SJSA1 (cell line): Measurements from ENCODE around the gene GPR151. TPM values are rescaled to one million over a fixed set of nuclear protein-coding genes. Genes with fewer than 3 reads are reported as not detected.
"Not testable (repeated sequence)": the region's sequence is repeated elsewhere in the genome, so short reads cannot be mapped to it uniquely, and the experiment has no call there.

Experiments used
- DNase-seq, 2 experiments: peaks; one replicate each; pipeline ENCODE4 v3.0.0-alpha.2; 2015 to 2020; ENCODE audit warnings: low spot score in 2 of 2, low read depth in 1 of 2
- H3K27ac ChIP-seq: fragments of 250-450 bp; sonication (Bioruptor Pico); 2 replicates; pipeline ENCODE4 v1.5.1; 2020; ENCODE audit warnings: mild to moderate bottlenecking, moderate library complexity
- H3K27me3 ChIP-seq: fragments of 250-450 bp; sonication (Bioruptor Pico); replicated peaks from 2 replicates; pipeline ENCODE4 v1.5.1; 2020; ENCODE audit warnings: mild to moderate bottlenecking, moderate library complexity
- H3K36me3 ChIP-seq: fragments of 250-450 bp; sonication (Bioruptor Pico); 2 replicates; pipeline ENCODE4 v1.5.1; 2020; ENCODE audit warnings: mild to moderate bottlenecking
- H3K4me1 ChIP-seq: fragments of 250-450 bp; sonication (Bioruptor Pico); replicated peaks from 2 replicates; pipeline ENCODE4 v1.6.1; 2021; ENCODE audit warnings: mild to moderate bottlenecking
- H3K4me3 ChIP-seq: fragments of 250-450 bp; sonication (Bioruptor Pico); 2 replicates; pipeline ENCODE4 v1.5.1; 2020; ENCODE audit warnings: mild to moderate bottlenecking
- H3K9me3 ChIP-seq: fragments of 250-450 bp; sonication (Bioruptor Pico); replicated peaks from 2 replicates; pipeline ENCODE4 v1.5.1; 2020; ENCODE audit warnings: mild to moderate bottlenecking
- total RNA-seq: library from RNA; depleted of rRNA; stranded (reverse); fragments of >200 nt; shearing (Covaris generic); gene quantifications from 2 replicates; pipeline ENCODE4 v1.2.3, GENCODE V29; 2014; rRNA removed

GPR151 gene
- total RNA-seq, result not detected in 2 replicates

DNA sequence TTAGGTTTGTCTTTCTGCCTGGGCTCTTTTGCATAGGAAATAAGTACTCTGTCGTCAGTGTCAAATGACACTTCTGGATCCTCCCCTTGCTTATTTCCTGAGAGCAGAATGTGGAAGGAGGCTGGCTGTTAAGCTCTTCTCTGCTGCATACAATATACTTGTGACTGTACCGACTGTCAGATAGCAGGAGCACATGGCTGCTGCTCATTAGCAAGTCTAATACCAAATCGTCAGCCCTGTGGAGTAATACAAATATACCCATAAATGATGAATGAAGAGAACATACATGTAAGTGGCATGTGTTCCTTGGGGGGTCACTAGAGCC lies at the start of gene GPR151:
Gene GPR151 (minus strand): TSS at position 40 of the 325 bp plus-strand sequence. CDS start 77 bp downstream, outside the sequence.
- Histone ChIP-seq H3K4me3 (no peak within 1 kb of the TSS), H3K9me3 (no peaks in the 10 kb centered on the region), H3K27ac (no peak within 1 kb of the TSS), H3K36me3 (peaks cover 19% of the 10 kb centered on the region), H3K4me1 (no peaks in the 10 kb centered on the region), H3K27me3 (0 out of 2 replicates have a peak, but pooled peaks cover 3% of the 10 kb centered on the region)
- no peak for DNase-seq

DNA sequence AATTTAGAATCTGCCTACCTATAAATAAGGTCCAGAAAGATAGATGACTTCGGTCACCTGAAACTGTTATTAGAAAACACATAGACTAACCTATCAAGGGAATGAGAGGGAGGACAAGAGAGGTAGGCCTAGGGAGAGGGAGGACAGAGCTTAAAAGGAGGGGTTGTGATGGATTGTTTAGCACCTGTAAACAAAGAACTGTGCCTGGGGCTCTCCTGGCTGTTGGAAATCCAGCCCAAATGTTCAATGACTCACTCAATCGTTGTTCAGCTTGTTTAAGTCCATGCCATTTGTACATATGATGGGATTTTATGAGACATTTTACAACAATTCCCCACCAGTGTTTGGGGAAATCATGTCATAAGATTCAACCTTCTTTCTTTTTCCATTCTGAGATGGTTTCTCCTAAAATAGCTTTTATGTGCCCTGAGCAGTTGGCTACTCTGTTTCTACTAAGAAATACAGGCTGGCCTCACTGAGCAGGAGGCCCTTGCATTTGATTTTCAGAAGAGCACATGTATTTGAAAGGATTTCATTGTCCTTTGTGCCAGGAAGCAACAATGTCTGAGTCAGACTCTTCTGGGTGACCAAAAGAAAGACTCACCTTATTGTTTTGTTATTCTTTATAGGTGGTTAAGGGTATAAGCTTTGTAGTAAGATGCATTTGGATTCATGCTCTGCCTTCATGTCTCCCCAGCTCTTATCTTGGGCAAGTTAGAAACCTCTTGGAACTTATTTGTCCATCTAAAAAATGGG lies 48.2 kb upstream of the GPR151 start:
- Histone ChIP-seq H3K4me3 (no peak overlapping the region), H3K4me1 (peaks cover 23% of the 10 kb centered on the region), H3K27ac (no peak overlapping the region), H3K36me3 (no peaks in the 10 kb centered on the region), H3K9me3 (peaks cover 4% of the 10 kb centered on the region; the same call in 1 of the 2 replicates), H3K27me3 (no peaks in the 10 kb centered on the region)
- no peak for DNase-seq

DNA sequence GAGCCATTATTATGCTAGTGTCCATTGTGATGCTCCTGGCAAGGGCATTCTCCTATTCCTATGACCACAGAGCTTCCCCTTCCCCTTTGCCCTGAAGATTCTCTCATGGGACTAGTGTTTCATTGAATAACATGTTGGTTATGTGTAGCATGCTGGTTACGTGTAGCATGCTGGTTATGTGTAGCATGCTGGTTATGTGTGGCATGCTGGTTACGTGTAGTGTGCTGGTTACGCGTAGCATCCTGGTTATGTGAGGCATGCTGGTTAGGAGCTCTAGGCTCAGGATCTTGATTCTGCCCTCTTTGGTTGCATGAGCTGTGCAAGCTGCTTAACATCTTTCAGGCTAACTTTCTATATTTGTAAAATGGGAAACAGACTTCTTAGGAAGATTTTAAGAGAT lies 46.5 kb upstream of the GPR151 start:
- H3K9me3 ChIP-seq, result peaks cover 4% of the 10 kb centered on the region; the same call in 1 of the 2 replicates
- H3K4me1 ChIP-seq, result peaks cover 23% of the 10 kb centered on the region
- H3K27me3 ChIP-seq, result no peaks in the 10 kb centered on the region
- DNase-seq, result no peak
- H3K36me3 ChIP-seq, result no peaks in the 10 kb centered on the region
- H3K27ac ChIP-seq, result no peak overlapping the region
- H3K4me3 ChIP-seq, result no peak overlapping the region

DNA sequence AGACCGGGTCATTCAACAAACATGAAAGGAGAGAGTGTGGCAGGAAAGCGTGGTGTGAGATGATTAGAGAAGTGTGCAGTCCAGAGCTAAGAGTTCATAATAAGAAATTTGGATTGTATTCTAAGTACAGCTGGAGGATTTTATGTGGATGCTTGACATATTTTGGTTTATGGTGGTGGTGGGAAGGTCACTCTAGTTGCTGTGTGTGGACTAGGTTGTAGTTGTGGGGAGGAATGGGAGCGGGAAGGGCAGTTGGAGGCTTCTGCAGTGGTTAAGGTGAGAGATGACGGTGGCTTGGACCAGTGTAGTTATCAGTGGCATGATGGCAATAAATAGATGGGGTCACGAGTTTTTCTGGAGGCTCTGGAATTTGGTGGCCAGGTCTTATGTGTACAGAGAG lies 45.7 kb upstream of the GPR151 start:
- Histone ChIP-seq H3K4me1 (peaks cover 23% of the 10 kb centered on the region), H3K36me3 (no peaks in the 10 kb centered on the region), H3K27ac (no peak overlapping the region), H3K27me3 (no peaks in the 10 kb centered on the region), H3K4me3 (no peak overlapping the region), H3K9me3 (peaks cover 4% of the 10 kb centered on the region; the same call in 1 of the 2 replicates)
- DNase-seq, result no peak

DNA sequence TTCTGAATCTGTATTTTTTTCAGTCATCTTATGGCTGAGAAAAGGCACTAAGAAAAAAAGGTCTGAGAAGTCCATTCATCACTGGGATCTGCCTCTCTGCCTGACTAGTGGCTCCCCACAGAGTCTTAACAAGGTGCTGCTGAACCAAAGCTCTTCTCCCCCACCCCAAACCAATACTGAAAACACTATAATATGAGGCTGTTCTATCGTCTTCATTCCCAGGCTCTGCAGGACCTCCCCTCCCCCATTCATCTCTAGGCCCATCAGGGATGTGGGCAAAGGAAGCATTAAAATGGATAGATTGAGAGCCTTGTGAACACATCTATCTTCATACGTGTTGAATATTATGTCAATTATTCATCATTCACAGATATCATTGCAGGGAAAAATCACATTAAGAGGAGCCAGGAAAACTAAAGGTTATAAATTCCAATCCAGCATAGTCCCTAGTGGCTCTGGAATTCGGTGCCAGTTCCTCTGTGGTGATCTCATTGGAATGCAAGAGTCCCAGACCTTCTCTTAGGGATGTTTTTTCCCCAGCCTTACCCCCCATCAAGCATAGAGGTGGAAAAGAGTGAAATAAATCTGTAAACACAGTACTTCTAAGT lies 44.3 kb upstream of the GPR151 start:
- Histone ChIP-seq H3K27ac (peak overlapping the region; percentile 65), H3K9me3 (no peaks in the 10 kb centered on the region), H3K36me3 (no peaks in the 10 kb centered on the region), H3K27me3 (no peaks in the 10 kb centered on the region), H3K4me3 (no peak overlapping the region), H3K4me1 (peaks cover 18% of the 10 kb centered on the region)
- DNase-seq, result peak in 1 of 2 experiments; percentile 69

DNA sequence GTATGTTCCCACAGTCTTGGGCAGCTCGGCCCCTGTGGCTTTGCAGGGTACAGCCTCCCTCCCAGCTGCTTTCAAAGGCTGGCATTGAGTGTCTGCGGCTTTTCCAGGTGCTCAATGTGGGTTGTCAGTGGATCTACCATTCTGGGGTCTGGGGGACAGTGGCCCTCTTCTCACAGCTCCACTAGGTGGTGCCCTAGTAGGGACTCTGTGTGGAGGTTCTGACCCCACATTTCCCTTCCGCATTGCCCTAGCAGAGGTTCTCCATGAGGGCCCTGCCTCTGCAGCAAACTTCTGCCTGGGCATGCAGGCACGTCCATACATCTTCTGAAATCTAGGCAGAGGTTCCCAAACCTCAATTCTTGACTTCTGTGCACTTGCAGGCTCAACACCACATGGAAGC lies 40.9 kb upstream of the GPR151 start:
- peaks cover 18% of the 10 kb centered on the region for H3K4me1 ChIP-seq
- DNase-seq, H3K27ac ChIP-seq, H3K27me3 ChIP-seq, H3K9me3 ChIP-seq, H3K4me3 ChIP-seq, H3K36me3 ChIP-seq: not testable (repeated sequence)

DNA sequence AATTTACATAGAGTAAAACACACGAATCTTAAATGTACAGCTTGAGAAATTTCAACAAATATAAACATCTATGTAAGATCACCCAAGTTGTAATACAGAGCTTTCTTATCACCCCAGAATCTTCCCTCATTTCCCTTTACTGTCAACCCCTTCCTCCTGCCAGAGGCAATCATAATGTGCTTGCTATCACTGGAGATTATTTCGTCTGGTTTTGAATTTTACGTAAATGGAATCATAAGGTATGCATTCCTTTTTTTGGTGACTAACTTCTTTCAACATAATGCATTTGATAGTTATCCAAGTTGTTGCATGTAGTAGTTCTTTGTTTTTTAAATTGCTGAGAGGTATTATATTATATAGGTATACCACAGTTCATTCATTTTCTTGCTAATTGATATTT lies 37.5 kb upstream of the GPR151 start:
- Histone ChIP-seq H3K9me3 (no peaks in the 10 kb centered on the region), H3K27me3 (peaks cover 7% of the 10 kb centered on the region; the same call in 1 of the 2 replicates), H3K4me1 (no peaks in the 10 kb centered on the region), H3K4me3 (no peak overlapping the region), H3K27ac (no peak overlapping the region), H3K36me3 (no peaks in the 10 kb centered on the region)
- DNase-seq, result no peak

DNA sequence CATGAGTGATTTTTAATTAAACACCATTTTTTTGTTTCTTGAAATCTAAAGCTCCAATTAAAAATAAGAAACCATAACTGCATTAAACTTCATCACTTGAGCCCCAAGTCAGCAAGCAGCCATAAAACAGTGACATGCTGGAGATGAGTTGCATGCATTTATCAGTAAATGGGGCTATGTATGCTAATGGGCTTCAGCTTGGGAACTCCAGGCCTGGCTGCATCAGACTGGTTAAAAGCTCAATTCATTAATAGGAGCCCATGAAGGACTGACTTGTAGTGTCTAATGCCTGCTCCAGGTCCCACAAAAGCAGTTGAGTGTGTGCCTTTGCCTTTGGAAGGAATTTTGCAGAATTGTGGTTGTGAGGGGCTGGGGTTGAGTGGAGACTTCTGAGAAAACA lies 33.6 kb upstream of the GPR151 start:
- peaks cover 7% of the 10 kb centered on the region; the same call in 1 of the 2 replicates for H3K27me3 ChIP-seq
- H3K36me3 ChIP-seq, result no peaks in the 10 kb centered on the region
- H3K9me3 ChIP-seq, result no peaks in the 10 kb centered on the region
- no peaks in the 10 kb centered on the region for H3K4me1 ChIP-seq
- H3K27ac ChIP-seq, result no peak overlapping the region
- H3K4me3 ChIP-seq, result no peak overlapping the region
- no peak for DNase-seq

DNA sequence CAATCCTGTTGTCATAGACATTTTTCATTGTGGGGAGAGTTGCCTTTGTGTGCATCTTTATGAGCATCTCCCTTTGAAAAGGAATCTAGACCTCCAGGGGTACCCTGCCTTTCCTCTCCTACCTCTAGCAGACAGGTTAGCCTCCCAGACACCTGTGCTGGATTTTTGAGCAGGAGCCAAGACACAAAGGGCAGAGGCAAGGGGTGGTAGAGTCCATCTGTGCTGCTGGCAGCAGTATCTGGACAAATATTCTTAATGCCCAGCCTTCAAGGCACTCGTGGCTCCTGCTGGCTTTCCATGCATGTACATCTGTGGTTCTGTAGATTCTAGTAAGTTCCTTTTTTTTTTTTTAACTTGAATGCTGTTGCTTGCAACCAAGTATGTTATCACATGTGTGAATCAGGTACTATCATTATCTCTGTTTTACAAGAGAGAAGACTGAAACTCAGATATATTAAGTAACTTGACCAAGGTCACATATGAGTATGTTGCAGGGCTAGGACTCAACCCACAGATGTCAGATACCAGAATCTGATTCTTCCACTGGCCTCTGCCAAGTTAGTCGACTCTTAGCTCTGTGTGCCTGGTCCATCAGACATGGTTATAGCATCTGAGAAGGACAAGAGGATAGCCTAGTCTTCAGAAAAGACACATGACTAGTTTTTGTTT lies 32.9 kb upstream of the GPR151 start:
- no peaks in the 10 kb centered on the region for H3K36me3 ChIP-seq
- H3K4me3 ChIP-seq, result no peak overlapping the region
- no peaks in the 10 kb centered on the region for H3K9me3 ChIP-seq
- H3K4me1 ChIP-seq, result no peaks in the 10 kb centered on the region
- no peak for DNase-seq
- peaks cover 3% of the 10 kb centered on the region; the same call in 1 of the 2 replicates for H3K27me3 ChIP-seq
- no peak overlapping the region for H3K27ac ChIP-seq

DNA sequence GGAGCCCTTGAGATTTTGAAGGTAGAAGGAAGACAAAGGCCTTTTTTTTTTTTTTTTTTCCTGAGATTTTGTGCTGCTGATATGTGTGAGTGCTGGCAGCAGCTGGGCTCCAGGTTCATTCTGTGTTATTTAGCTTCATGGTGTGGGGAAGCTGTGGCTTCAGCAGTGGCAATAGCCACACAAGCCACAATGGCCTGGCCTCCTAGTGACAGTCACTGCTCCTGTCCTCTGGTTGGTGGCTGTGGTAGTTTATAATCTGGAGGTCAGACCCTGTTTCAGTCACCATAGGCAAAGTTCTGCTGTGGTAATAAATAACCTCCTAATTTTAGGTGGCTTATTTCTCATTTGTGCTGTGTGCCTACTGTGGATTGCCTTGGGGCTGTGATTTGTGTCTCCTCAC lies 28.2 kb upstream of the GPR151 start:
- no peak overlapping the region for H3K27ac ChIP-seq
- no peaks in the 10 kb centered on the region for H3K4me1 ChIP-seq
- H3K4me3 ChIP-seq, result no peak overlapping the region
- 0 out of 2 replicates have a peak, but pooled peaks cover 3% of the 10 kb centered on the region for H3K27me3 ChIP-seq
- no peak for DNase-seq
- no peaks in the 10 kb centered on the region for H3K36me3 ChIP-seq
- no peaks in the 10 kb centered on the region for H3K9me3 ChIP-seq

DNA sequence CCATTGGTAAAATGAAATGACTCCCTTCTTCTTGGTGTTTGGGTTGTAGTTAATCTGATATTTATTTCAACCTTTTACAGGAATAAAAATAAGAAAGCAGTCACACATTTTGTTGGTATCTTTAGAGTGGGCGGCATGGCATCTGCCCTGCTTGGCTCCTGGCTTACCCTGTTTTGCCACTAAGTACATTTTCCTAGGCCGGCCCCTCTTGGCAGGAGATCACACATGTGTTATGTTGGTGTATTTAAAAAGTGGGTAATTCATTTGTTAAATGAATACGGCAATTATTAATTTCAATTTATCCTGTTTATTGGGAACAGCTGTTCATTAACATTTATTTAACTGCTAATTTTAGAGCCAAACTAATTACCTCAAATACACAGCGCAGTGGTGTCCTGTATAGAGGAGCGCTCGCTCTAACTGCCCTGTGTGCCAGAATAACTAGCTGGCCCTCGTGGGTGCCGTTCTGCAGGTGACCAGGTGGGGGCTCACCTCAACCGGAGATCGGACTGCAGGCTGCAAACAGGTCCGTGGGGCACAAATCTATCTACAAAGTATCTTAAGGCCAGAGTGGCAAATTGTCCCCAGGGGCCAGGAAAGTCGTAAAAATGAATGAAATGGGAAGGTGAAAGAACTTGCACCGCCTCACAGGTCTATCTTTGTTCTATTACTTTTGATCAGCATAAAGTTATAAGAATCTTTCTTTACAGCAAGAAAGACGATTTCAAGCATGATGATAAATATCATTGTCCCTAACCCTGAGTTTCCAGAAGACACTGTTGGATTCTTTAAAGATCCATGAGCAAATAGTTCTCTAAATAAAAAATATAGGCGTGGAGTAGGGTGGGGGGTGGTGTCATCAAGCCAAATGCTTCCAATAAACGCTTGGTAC lies 26.2 kb upstream of the GPR151 start:
- Histone ChIP-seq H3K4me3 (no peak overlapping the region), H3K9me3 (no peaks in the 10 kb centered on the region), H3K36me3 (no peaks in the 10 kb centered on the region), H3K4me1 (no peaks in the 10 kb centered on the region), H3K27ac (no peak overlapping the region), H3K27me3 (no peaks in the 10 kb centered on the region)
- DNase-seq, result peak; percentile 50 to 73

DNA sequence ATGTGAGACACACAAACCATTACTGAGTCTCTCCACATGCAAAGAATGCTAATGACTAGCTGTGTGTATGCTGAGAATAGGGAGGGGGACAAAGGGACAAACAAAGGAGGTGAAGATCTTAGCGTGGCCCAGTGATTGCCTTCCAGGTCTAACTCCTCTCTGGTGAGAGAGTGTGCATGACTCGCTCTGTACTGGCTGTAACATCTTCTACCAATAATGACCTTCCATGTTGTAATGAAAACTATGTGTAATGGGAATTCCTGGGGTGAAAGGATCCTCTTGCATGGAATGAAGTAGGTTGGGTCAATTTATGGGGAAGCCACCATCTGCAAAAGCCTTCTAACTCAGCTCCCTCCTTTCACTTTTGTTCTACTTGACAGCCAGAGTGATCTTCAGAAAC lies 24.4 kb upstream of the GPR151 start:
- Histone ChIP-seq H3K27me3 (no peaks in the 10 kb centered on the region), H3K36me3 (no peaks in the 10 kb centered on the region), H3K4me1 (no peaks in the 10 kb centered on the region), H3K4me3 (no peak overlapping the region), H3K9me3 (no peaks in the 10 kb centered on the region), H3K27ac (no peak overlapping the region)
- DNase-seq, result no peak

DNA sequence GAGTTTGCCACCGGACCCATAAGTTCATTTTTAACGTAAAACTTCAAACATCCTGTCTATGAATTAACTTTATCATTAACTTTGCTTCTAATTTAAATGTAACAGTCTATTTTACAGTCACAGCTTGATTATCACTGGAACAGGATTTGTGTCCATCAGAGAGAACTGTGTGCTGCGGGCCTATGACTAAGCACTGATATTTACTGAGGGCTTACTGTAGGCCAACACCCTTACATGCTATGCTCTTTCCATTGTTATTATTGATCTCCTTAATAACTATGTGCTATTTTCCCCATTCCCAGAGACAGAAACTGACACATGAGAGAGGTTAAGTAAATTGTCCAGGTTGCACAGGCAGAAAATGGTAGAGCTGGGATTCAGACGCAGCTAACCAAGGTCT lies 24.0 kb upstream of the GPR151 start:
- Histone ChIP-seq H3K4me1 (no peaks in the 10 kb centered on the region), H3K27me3 (no peaks in the 10 kb centered on the region), H3K9me3 (no peaks in the 10 kb centered on the region), H3K36me3 (no peaks in the 10 kb centered on the region), H3K4me3 (no peak overlapping the region), H3K27ac (no peak overlapping the region)
- DNase-seq, result no peak
